Activated T-helper 17 cell treated with anti-CD3 and anti-CD28 coated beads, Interleukin-2, amount 50 U/mL, for 72 hours (primary cell): ENCODE results near the gene ZDHHC13. TPM values are rescaled to one million over a fixed set of nuclear protein-coding genes. Genes with fewer than 3 reads are reported as not detected.

Experiments
- ATAC-seq: fragments of 150-1000 bp; cut with Tn5 transposase; replicated peaks from 2 replicates; pipeline ENCODE4 v1.10.0; 2021; ENCODE audit warnings: mild to moderate bottlenecking, moderate library complexity
- H3K27ac Mint-ChIP-seq: one replicate; pipeline ENCODE4 v1.8.0; 2022; ENCODE audit warnings: mixed read lengths
- H3K27me3 Mint-ChIP-seq: one replicate; pipeline ENCODE4 v1.8.0; 2022; ENCODE audit warnings: mixed read lengths
- H3K36me3 Mint-ChIP-seq: one replicate; pipeline ENCODE4 v1.8.0; 2022; ENCODE audit warnings: low read depth, mild to moderate bottlenecking, mixed read lengths
- H3K4me1 Mint-ChIP-seq: one replicate; pipeline ENCODE4 v1.8.0; 2022; ENCODE audit warnings: mixed read lengths
- H3K4me3 Mint-ChIP-seq: one replicate; pipeline ENCODE4 v1.8.0; 2022; ENCODE audit warnings: mild to moderate bottlenecking, mixed read lengths
- H3K9me3 Mint-ChIP-seq: one replicate; pipeline ENCODE4 v1.8.0; 2022; ENCODE audit warnings: mixed read lengths
- total RNA-seq, 2 donors: library from RNA; stranded (reverse); gene quantifications; one replicate each; pipeline ENCODE4 v1.2.3, GENCODE V29; 2022

The ZDHHC13 gene
- total RNA-seq, 2 donors from 2014 or later, result 22.1 to 27.6 TPM

- Mint-ChIP-seq H3K36me3 (no peaks in the 10 kb centered on the region), H3K4me3 (no peak overlapping the region), H3K9me3 (no peaks in the 10 kb centered on the region), H3K27ac (no peak overlapping the region), H3K4me1 (no peaks in the 10 kb centered on the region), H3K27me3 (peaks cover 26% of the 10 kb centered on the region)
- no peak for ATAC-seq
These were observed 28.2 kb upstream of the ZDHHC13 start for GRCh38 chr11:19088791-19089190.

DNA sequence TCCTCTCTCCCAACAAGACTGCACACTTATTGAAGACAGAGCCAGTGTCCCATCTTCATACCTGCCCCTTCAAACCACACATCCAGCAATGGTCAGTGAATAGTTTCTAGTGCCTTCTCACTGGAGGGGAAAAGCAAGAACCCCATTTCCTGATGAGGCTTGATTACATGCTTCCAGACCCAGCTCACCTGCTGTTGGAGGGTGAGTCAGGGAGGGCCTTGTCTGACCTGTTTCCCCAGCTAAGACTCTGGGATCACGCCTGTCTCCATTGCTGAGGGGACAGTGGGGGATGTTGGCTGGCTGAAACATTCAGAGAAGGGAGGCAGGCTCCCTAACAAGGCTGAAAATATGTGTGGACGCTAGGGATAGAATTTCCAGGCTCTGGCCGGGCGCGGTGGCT lies 27.5 kb upstream of the ZDHHC13 start:
- Mint-ChIP-seq H3K27ac (no peak overlapping the region), H3K36me3 (no peaks in the 10 kb centered on the region), H3K4me1 (no peaks in the 10 kb centered on the region), H3K4me3 (no peak overlapping the region), H3K27me3 (peaks cover 29% of the 10 kb centered on the region), H3K9me3 (no peaks in the 10 kb centered on the region)
- no peak for ATAC-seq

DNA sequence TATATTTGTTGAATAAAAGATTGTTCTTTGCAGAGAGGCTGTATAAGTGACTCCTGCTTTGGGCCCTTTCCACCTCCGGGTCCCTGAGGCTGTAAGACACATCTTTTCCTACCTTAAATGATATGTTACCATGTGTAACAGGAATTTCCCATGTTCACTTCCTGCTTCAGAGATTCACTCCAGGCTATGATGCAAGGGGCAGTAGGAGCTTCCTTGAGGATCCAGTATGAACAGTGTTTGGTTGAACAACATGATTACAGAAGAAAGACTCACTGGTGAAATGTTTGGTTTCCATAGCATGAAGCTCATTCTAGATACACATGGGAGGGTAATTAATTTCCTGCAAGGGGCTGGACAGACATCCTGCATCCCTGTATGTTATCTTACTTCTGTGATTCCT lies 25.6 kb upstream of the ZDHHC13 start:
- no peak for ATAC-seq
- Mint-ChIP-seq H3K27ac (no peak overlapping the region), H3K4me3 (no peak overlapping the region), H3K36me3 (no peaks in the 10 kb centered on the region), H3K27me3 (peaks cover 31% of the 10 kb centered on the region), H3K4me1 (no peaks in the 10 kb centered on the region), H3K9me3 (no peaks in the 10 kb centered on the region)

DNA sequence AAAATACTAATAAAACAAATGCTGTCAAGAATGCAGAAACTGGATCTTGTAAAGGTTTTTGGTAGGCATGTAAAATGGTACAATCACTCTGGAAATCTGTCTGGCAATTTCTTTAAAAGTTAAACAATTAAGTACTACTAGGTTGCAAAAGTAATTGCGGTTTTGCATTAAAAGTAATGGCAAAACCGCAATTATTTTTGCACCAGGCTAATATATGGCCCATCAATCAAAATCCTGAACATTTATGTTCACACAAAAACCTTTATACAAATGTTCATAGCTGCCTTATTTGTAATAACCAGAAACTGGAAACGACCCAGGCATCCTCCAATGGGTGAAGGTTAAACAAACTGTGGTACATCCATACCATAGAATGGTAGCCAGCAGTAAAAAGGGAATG lies 24.6 kb upstream of the ZDHHC13 start:
- H3K27me3 Mint-ChIP-seq, result peaks cover 38% of the 10 kb centered on the region
- no peak for ATAC-seq

GRCh38 chr11:19092850-19093249 lies 24.1 kb upstream of the ZDHHC13 start:
- H3K36me3 Mint-ChIP-seq, result no peaks in the 10 kb centered on the region
- H3K27me3 Mint-ChIP-seq, result peaks cover 43% of the 10 kb centered on the region
- H3K9me3 Mint-ChIP-seq, result peaks cover 4% of the 10 kb centered on the region
- ATAC-seq, result no peak
- H3K27ac Mint-ChIP-seq, result no peak overlapping the region
- H3K4me1 Mint-ChIP-seq, result no peaks in the 10 kb centered on the region
- H3K4me3 Mint-ChIP-seq, result no peak overlapping the region

More for the DNA sequence above, 24.6 kb upstream of the ZDHHC13 start:
- Mint-ChIP-seq H3K9me3 (no peaks in the 10 kb centered on the region), H3K27ac (no peak overlapping the region), H3K4me1 (no peaks in the 10 kb centered on the region), H3K36me3 (no peaks in the 10 kb centered on the region), H3K4me3 (no peak overlapping the region)

- H3K4me1 Mint-ChIP-seq, result no peaks in the 10 kb centered on the region
- peaks cover 45% of the 10 kb centered on the region for H3K27me3 Mint-ChIP-seq
- peaks cover 6% of the 10 kb centered on the region for H3K9me3 Mint-ChIP-seq
- no peak overlapping the region for H3K4me3 Mint-ChIP-seq
- no peak for ATAC-seq
- H3K36me3 Mint-ChIP-seq, result no peaks in the 10 kb centered on the region
- no peak overlapping the region for H3K27ac Mint-ChIP-seq
These were observed 23.0 kb upstream of the ZDHHC13 start for GRCh38 chr11:19093976-19094375.

DNA sequence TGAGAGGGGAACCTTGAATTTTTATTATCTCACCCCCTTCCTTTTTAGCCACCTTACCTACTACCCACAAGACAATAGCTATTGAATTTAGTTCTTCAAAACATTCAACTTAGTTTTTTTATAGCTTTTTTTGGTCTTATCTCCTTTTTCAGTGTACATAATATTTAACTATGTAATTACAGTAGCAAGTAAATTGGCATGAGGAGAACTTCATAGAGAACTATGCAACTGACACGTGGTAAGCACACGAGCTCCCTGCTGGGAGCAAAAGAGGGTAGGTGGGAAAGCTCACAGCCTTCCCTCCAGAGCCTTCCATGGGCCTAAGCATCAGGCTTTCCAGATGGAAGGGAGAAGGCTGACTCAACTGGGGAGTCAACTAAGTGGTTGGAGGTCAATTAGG lies 22.1 kb upstream of the ZDHHC13 start:
- Mint-ChIP-seq H3K4me3 (no peak overlapping the region), H3K27me3 (peaks cover 44% of the 10 kb centered on the region), H3K4me1 (no peaks in the 10 kb centered on the region), H3K36me3 (no peaks in the 10 kb centered on the region), H3K9me3 (peaks cover 6% of the 10 kb centered on the region), H3K27ac (no peak overlapping the region)
- no peak for ATAC-seq

GRCh38 chr11:19099093-19099492 lies 17.9 kb upstream of the ZDHHC13 start:
- ATAC-seq, result no peak
- Mint-ChIP-seq H3K27ac (no peak overlapping the region), H3K9me3 (peaks cover 6% of the 10 kb centered on the region), H3K4me1 (no peaks in the 10 kb centered on the region), H3K36me3 (no peaks in the 10 kb centered on the region), H3K4me3 (no peak overlapping the region), H3K27me3 (peaks cover 33% of the 10 kb centered on the region)

DNA sequence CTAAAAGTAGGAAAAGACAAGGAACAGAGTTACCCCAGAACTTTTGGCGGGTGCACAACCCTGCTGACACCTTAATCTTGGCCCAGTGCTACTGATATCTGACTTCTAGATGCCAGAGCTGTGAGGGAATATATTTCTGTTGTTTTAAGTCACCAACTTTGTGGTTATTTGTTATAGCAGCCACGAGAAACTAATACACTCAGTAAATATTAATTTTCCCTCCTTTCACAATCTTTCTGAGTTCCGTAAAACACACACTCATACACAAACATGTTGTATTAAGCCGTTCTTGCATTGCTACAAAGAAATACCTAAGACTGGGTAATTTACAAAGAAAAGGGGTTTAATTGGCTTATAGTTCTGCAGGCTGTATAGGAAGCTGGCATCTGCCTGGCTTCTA lies 16.1 kb upstream of the ZDHHC13 start:
- Mint-ChIP-seq H3K4me1 (no peaks in the 10 kb centered on the region), H3K27me3 (peaks cover 36% of the 10 kb centered on the region), H3K4me3 (no peak overlapping the region), H3K27ac (no peak overlapping the region), H3K9me3 (peaks cover 6% of the 10 kb centered on the region), H3K36me3 (no peaks in the 10 kb centered on the region)
- no peak for ATAC-seq

GRCh38 chr11:19101796-19102520 lies 15.0 kb upstream of the ZDHHC13 start:
- peaks cover 6% of the 10 kb centered on the region for H3K9me3 Mint-ChIP-seq
- no peaks in the 10 kb centered on the region for H3K4me1 Mint-ChIP-seq
- no peak for ATAC-seq
- H3K36me3 Mint-ChIP-seq, result no peaks in the 10 kb centered on the region
- no peak overlapping the region for H3K4me3 Mint-ChIP-seq
- H3K27ac Mint-ChIP-seq, result no peak overlapping the region
- peaks cover 28% of the 10 kb centered on the region for H3K27me3 Mint-ChIP-seq

DNA sequence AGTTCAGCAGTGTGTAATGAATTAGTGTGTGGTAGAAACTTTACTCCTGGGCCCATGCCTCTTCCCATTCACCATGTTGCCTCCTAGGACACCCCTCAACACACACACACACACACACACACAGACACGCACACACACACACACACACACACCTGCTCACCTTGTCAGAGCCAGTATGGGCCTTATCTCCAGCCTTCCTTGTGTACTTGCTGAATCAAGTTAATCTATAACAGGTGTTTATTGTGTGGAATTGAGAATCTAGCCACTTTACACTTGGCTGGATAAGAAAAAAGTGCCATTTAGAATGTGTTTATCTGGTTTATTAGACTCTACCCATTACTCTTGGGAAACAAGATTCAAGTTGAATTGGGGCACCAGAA lies 14.5 kb upstream of the ZDHHC13 start:
- ATAC-seq, result no peak
- Mint-ChIP-seq H3K36me3 (no peaks in the 10 kb centered on the region), H3K9me3 (peaks cover 6% of the 10 kb centered on the region), H3K27me3 (peaks cover 23% of the 10 kb centered on the region), H3K27ac (no peak overlapping the region), H3K4me1 (no peaks in the 10 kb centered on the region), H3K4me3 (no peak overlapping the region)

DNA sequence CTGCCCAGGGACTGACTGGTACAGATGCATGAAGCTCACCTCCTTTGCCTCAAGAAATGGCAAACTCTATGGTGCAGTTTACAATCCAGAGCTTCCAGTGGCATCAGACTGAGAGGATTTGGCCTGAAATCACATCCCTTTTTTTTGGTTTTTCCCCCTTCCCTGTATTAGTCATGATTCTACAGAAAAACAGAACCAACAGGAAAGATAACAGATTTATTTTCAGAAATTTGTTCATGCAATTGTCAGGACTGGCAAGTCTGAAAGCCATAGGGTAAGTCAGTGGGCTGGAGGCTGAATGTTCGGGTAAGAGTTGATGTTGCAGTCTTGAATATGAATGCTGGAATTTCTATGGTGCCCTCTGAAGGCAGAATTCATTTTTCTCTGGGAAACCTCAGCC lies 12.0 kb upstream of the ZDHHC13 start:
- Mint-ChIP-seq H3K36me3 (no peaks in the 10 kb centered on the region), H3K27me3 (peaks cover 14% of the 10 kb centered on the region), H3K27ac (no peak overlapping the region), H3K4me3 (no peak overlapping the region), H3K4me1 (no peaks in the 10 kb centered on the region), H3K9me3 (no peaks in the 10 kb centered on the region)
- ATAC-seq, result no peak

DNA sequence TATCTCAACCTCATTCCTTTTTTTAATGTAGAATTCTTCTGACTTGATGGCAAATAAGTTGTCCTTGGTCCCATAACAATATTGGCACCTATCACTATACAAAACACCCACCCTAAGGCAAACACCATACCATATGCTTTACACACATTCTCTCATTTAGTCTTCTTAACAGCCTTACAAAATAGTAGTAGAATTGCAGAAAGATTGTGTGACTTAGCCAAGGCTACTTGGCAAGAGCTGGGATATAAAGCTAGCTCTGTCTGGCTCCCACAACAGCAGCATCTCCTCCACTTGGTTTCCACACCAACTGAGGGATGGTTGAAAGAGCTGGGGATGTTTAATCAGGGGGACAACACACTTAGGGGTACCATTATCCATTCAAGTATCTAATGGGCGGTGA lies 9.8 kb upstream of the ZDHHC13 start:
- no peak overlapping the region for H3K27ac Mint-ChIP-seq
- ATAC-seq, result no peak
- H3K27me3 Mint-ChIP-seq, result peaks cover 10% of the 10 kb centered on the region
- no peaks in the 10 kb centered on the region for H3K4me1 Mint-ChIP-seq
- H3K4me3 Mint-ChIP-seq, result no peak overlapping the region
- H3K36me3 Mint-ChIP-seq, result no peaks in the 10 kb centered on the region
- H3K9me3 Mint-ChIP-seq, result no peaks in the 10 kb centered on the region

DNA sequence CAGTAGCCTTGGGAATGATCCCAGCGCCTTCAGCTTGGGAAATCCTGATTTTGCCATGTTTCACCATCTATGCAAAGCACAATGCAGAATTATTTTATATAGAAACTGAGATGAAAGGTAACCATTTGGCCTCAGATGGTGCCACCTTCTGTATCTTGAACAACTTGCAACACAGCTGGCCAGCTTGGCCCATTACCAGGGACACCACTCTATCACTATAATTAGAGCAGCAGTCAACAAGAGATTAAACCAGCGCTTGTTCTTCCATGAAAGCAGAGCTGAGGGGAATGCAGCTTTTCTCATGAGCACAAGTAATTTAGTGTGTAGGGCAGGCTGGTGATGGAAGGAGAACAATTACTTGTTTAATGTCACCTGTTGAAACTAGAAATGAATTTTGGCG lies 6.7 kb upstream of the ZDHHC13 start:
- no peaks in the 10 kb centered on the region for H3K36me3 Mint-ChIP-seq
- ATAC-seq, result no peak
- no peak overlapping the region for H3K4me3 Mint-ChIP-seq
- H3K27ac Mint-ChIP-seq, result no peak overlapping the region
- peaks cover 10% of the 10 kb centered on the region for H3K27me3 Mint-ChIP-seq
- no peaks in the 10 kb centered on the region for H3K9me3 Mint-ChIP-seq
- H3K4me1 Mint-ChIP-seq, result no peaks in the 10 kb centered on the region

GRCh38 chr11:19111809-19112208 lies 5.2 kb upstream of the ZDHHC13 start:
- peaks cover 5% of the 10 kb centered on the region for H3K4me1 Mint-ChIP-seq
- H3K27ac Mint-ChIP-seq, result no peak overlapping the region
- H3K27me3 Mint-ChIP-seq, result peaks cover 6% of the 10 kb centered on the region
- no peaks in the 10 kb centered on the region for H3K9me3 Mint-ChIP-seq
- ATAC-seq, result no peak
- no peak overlapping the region for H3K4me3 Mint-ChIP-seq
- no peaks in the 10 kb centered on the region for H3K36me3 Mint-ChIP-seq
